GM18498 (cell line): ENCODE data around the gene RNF145.

ENCODE experiments used
- ATAC-seq: cut with Tn5 transposase; IDR thresholded peaks from one replicate; pipeline ENCODE4 v1.9.1; 2021; ENCODE audit warnings: mild to moderate bottlenecking, moderate library complexity; ENCODE audit not compliant: unreplicated experiment

RNF145 gene

GRCh38 chr5:159198063-159199036, 11.0 kb downstream of the RNF145 start:
- ATAC-seq = peak; percentile 95

- no peak for ATAC-seq
Measured at GRCh38 chr5:159195775-159196174, 13.6 kb downstream of the RNF145 start.

GRCh38 chr5:159190170-159190569, 19.2 kb downstream of the RNF145 start:
- no peak for ATAC-seq

- no peak for ATAC-seq
Measured at GRCh38 chr5:159189310-159189709, 20.0 kb downstream of the RNF145 start.

- no peak for ATAC-seq
Measured at GRCh38 chr5:159187719-159188118, 21.6 kb downstream of the RNF145 start.

GRCh38 chr5:159186319-159186718, 23.0 kb downstream of the RNF145 start:
- no peak for ATAC-seq

- no peak for ATAC-seq
Measured at GRCh38 chr5:159185773-159186172, 23.6 kb downstream of the RNF145 start.

GRCh38 chr5:159184858-159185381, 24.4 kb downstream of the RNF145 start:
- peak; percentile 32 for ATAC-seq

GRCh38 chr5:159184236-159184635, 25.1 kb downstream of the RNF145 start:
- ATAC-seq = no peak

- no peak for ATAC-seq
Measured at GRCh38 chr5:159183247-159183646, 26.1 kb downstream of the RNF145 start.

GRCh38 chr5:159182691-159183090, 26.7 kb downstream of the RNF145 start:
- ATAC-seq = no peak

- ATAC-seq = no peak
Measured at GRCh38 chr5:159181651-159182050, 27.7 kb downstream of the RNF145 start.

- peak; percentile 73 for ATAC-seq
Measured at GRCh38 chr5:159181152-159181551, 28.2 kb downstream of the RNF145 start.

GRCh38 chr5:159179529-159180305, 29.6 kb downstream of the RNF145 start:
- ATAC-seq = no peak

- ATAC-seq = peak; percentile 49
Measured at GRCh38 chr5:159178978-159179377, 30.4 kb downstream of the RNF145 start.

- ATAC-seq = no peak
Measured at GRCh38 chr5:159175547-159175946, 33.8 kb downstream of the RNF145 start.

GRCh38 chr5:159174511-159175168, 34.7 kb downstream of the RNF145 start:
- no peak for ATAC-seq

GRCh38 chr5:159171274-159171673, 38.1 kb downstream of the RNF145 start:
- ATAC-seq = no peak

- ATAC-seq = no peak
Measured at GRCh38 chr5:159170021-159170420, 39.3 kb downstream of the RNF145 start.

GRCh38 chr5:159166416-159166815, 42.9 kb downstream of the RNF145 start:
- ATAC-seq = no peak

- ATAC-seq = no peak
Measured at GRCh38 chr5:159163701-159164046, 45.7 kb downstream of the RNF145 start.
